Endothelial cell of umbilical vein (primary cell): ENCODE data around the gene SAMD4B. TPM values are rescaled to one million over a fixed set of nuclear protein-coding genes. Genes with fewer than 3 reads are reported as not detected.

Experiments used
- BruUV-seq: library from RNA; stranded (reverse); fragments of 400-500 nt; replicated peaks from 2 replicates; lab custom pipeline; 2021; lab: Mats Ljungman, UMichigan
- CTCF ChIA-PET: fragments of 300-600, 350-600 bp; sonication (Branson Sonifier 250); formaldehyde crosslinking; loops from one replicate; lab custom pipeline; 2021; ENCODE audit warnings: antibody characterized with exemption, inconsistent platforms; lab: Charles Lee
- POLR2A ChIA-PET: fragments of 300-600, 350-600 bp; sonication (Branson Sonifier 250); formaldehyde crosslinking; loops from one replicate; lab custom pipeline; 2021; ENCODE audit warnings: antibody characterized with exemption, inconsistent platforms; lab: Charles Lee
- DNase-seq: peaks from one replicate; pipeline ENCODE4 v3.0.0-alpha.2; 2011; ENCODE audit warnings: low read depth, low spot score
- FAIRE-seq: peaks from 2 replicates; lab custom pipeline; 2011; peaks lifted over from hg19 to GRCh38; lab: Jason Lieb, UNC
- H2AFZ ChIP-seq: 2 replicates; pipeline ENCODE4 v1.6.0; 2012; ENCODE audit warnings: low read depth, low read length, control low read depth, inconsistent platforms
- H3K27ac ChIP-seq: 2 replicates; pipeline ENCODE4 v1.5.1; 2011; ENCODE audit warnings: low read depth, mild to moderate bottlenecking, control low read depth, low read length, moderate library complexity; ENCODE audit not compliant: insufficient read depth
- H3K27me3 ChIP-seq, 2 experiments: 2 replicates each; pipeline versions ENCODE4 v1.6.0 to v1.6.1; 2011; ENCODE audit warnings: low read length in 2 of 2, mixed read lengths in 1 of 2; ENCODE audit not compliant: control insufficient read depth in 2 of 2, insufficient read depth in 2 of 2
- H3K36me3 ChIP-seq, 2 experiments: 2 replicates in 1 of 2; 3 replicates in 1 of 2; pipeline ENCODE4 v1.5.1; 2011; ENCODE audit warnings: low read length in 2 of 2, mild to moderate bottlenecking in 1 of 2, moderate library complexity in 1 of 2; ENCODE audit not compliant: control insufficient read depth in 2 of 2, insufficient read depth in 2 of 2; ENCODE audit errors: extremely low read depth in 1 of 2
- H3K4me1 ChIP-seq: 3 replicates; pipeline ENCODE4 v1.5.1; 2011; ENCODE audit warnings: mild to moderate bottlenecking, low read length; ENCODE audit not compliant: control insufficient read depth, insufficient read depth; ENCODE audit errors: extremely low read depth
- H3K4me2 ChIP-seq: 2 replicates; pipeline ENCODE4 v1.6.1; 2011; ENCODE audit warnings: low read length, control low read depth, mixed read lengths; ENCODE audit not compliant: insufficient read depth
- H3K4me3 ChIP-seq, 3 experiments: fragments of 200-600 bp in 1 of 3; sonication (generic), shearing (Covaris generic) in 1 of 3; replicated peaks in 1 of 3; 2 replicates each; pipeline ENCODE4 v1.5.1; 2011 to 2016; ENCODE audit warnings: control low read depth in 3 of 3, low read length in 3 of 3, mild to moderate bottlenecking in 2 of 3, inconsistent platforms in 1 of 3, low read depth in 1 of 3, moderate library complexity in 1 of 3; ENCODE audit not compliant: insufficient read depth in 1 of 3
- H3K79me2 ChIP-seq: 2 replicates; pipeline ENCODE4 v1.6.0; 2012; ENCODE audit warnings: low read length, inconsistent platforms; ENCODE audit not compliant: control insufficient read depth, insufficient read depth
- H3K9ac ChIP-seq: replicated peaks from 2 replicates; pipeline ENCODE3; 2011; ENCODE audit warnings: low read length, control low read depth; ENCODE audit not compliant: insufficient read depth; ENCODE audit errors: extremely low read depth
- H3K9me1 ChIP-seq: replicated peaks from 3 replicates; pipeline ENCODE4 v1.6.0; 2011; ENCODE audit warnings: mild to moderate bottlenecking, low read length; ENCODE audit not compliant: control insufficient read depth, insufficient read depth; ENCODE audit errors: extremely low read depth
- H3K9me3 ChIP-seq: replicated peaks from 2 replicates; pipeline ENCODE4 v1.5.1; 2012; ENCODE audit warnings: low read length, inconsistent platforms; ENCODE audit not compliant: control insufficient read depth, insufficient read depth
- H4K20me1 ChIP-seq: replicated peaks from 2 replicates; pipeline ENCODE3; 2011; ENCODE audit warnings: mild to moderate bottlenecking, low read length; ENCODE audit not compliant: control insufficient read depth, insufficient read depth; ENCODE audit errors: extremely low read depth
- EZH2 ChIP-seq: IDR thresholded peaks from 2 replicates; pipeline ENCODE4 v1.6.1; 2012; ENCODE audit warnings: borderline replicate concordance, low read depth, mild to moderate bottlenecking, moderate library complexity, low read length, inconsistent platforms; ENCODE audit not compliant: severe bottlenecking
- FOS ChIP-seq: IDR thresholded peaks from 2 replicates; pipeline ENCODE4 v1.6.1; 2011; ENCODE audit warnings: mild to moderate bottlenecking, low read length, moderate library complexity, borderline replicate concordance; ENCODE audit not compliant: insufficient read depth
- GATA2 ChIP-seq: IDR thresholded peaks from 2 replicates; pipeline ENCODE4 v1.7.0; 2011; ENCODE audit warnings: low read depth, mild to moderate bottlenecking, moderate library complexity, mixed read lengths, low read length; ENCODE audit not compliant: insufficient read length, insufficient read depth
- JUN ChIP-seq: IDR thresholded peaks from 2 replicates; pipeline ENCODE4 v1.6.1; 2011; ENCODE audit warnings: borderline replicate concordance, low read depth; ENCODE audit not compliant: insufficient read length, insufficient read depth
- MYC ChIP-seq: IDR thresholded peaks from one replicate; pipeline ENCODE4 v1.6.1; 2011; ENCODE audit warnings: mild to moderate bottlenecking, low read depth, low read length
- POLR2A ChIP-seq: IDR thresholded peaks from 2 replicates; pipeline ENCODE4 v1.6.1; 2012; ENCODE audit warnings: low read depth, mild to moderate bottlenecking, control low read depth, low read length
- POLR2AphosphoS5 ChIP-seq: IDR thresholded peaks from 2 replicates; pipeline ENCODE4 v1.6.1; 2012; ENCODE audit warnings: low read depth, mild to moderate bottlenecking, control low read depth, low read length, moderate library complexity; ENCODE audit not compliant: insufficient read depth
- dilution Hi-C: fragments of 300-500 bp; cut with MboI; formaldehyde crosslinking; loops from one replicate; pipeline ENCODE4 v1.15.0; 2019; ENCODE audit warnings: low sequenced_read_pairs; ENCODE audit not compliant: extremely low pct_ligation_motif_present
- intact Hi-C: fragments of 100-400 bp; cut with micrococcal nuclease; formaldehyde crosslinking; loops from one replicate; pipeline ENCODE4 v1.10.0; 2022
- polyA plus RNA-seq, 4 experiments: library from polyadenylated mRNA; depleted of rRNA in 3 of 4; stranded (reverse) in 3 of 4; unstranded in 1 of 4; fragments of >200 nt; gene quantifications; 2 replicates each; pipeline versions ENCODE4 v1.2.1 to v1.2.3, GENCODE V29; 2011 to 2012; ENCODE audit warnings: missing spikeins in 1 of 4
- total RNA-seq: library from RNA; stranded (reverse); gene quantifications from 2 replicates; pipeline ENCODE4 v1.2.3, GENCODE V29; 2021
- TF ChIP-seq, protein P1 (sequence below), 2 donors: IDR thresholded peaks; 1 replicate in 1 of 2; 2 replicates in 1 of 2; pipeline ENCODE4 v1.5.1; 2011; ENCODE audit warnings: low read length in 2 of 2, mild to moderate bottlenecking in 2 of 2, moderate library complexity in 2 of 2, control low read depth in 1 of 2, inconsistent platforms in 1 of 2, low read depth in 1 of 2; ENCODE audit not compliant: insufficient read depth in 1 of 2; ENCODE audit errors: extremely low read depth in 1 of 2
- TF ChIP-seq, protein P2 (sequence below): IDR thresholded peaks from 2 replicates; pipeline ENCODE4 v1.6.1; 2011; ENCODE audit not compliant: insufficient read depth, insufficient read length

SAMD4B gene
- total and polyA plus RNA-seq, 2 donors (not counting 3 experiments of a cell fraction or from before 2014, with no cell fraction given) = 82.1 to 84.2 TPM

DNA sequence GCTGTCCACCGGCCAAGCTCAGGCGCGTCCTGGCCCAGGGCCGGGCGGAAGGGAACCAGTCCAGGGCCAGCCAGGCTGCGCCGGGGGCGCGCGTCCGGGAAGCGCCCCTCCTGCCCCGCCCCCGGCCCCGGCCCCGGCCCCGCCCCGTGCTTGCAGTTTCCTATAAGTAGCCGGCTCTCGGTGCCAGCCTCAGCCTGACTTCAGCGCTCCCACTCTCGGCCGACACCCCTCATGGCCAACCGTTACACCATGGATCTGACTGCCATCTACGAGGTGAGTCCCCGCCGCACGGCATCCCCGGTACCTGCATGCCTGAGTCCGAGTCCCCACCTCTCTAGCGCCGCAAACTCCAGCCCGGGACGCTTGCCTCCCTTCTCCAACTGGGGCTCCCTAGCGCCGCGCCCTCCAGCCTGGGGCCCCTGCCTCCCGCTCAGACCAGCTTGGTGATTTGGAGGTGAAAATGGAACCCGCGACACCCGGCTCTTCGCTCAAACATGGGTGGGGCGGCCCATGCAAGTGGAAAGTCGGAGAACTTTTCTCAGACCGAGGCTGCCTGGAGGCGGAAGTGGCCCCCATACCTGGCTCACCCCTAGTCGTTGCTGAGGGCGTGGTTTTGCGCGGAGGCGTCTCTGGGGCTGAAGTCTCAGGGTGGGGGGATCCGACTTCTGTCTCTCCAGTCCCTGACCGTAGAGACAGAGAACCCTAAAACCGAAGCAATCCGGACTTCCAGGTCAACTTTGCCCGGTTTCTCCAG is 64.6 kb downstream of the SAMD4B start, which contains the start of gene ZFP36:
Gene ZFP36, plus strand, starts transcription at position 192 of the 754 bp plus-strand sequence. Its CDS starts 58 bp downstream, at position 250.
- TSS peak; percentile 69 for BruUV-seq
- Histone ChIP-seq H3K9me3 (no peaks in the 10 kb centered on the region), H4K20me1 (no peaks in the 10 kb centered on the region), H3K9ac (peak within 1 kb of the TSS; percentile 92), H3K27me3 (no peaks in the 10 kb centered on the region), H3K36me3 (no peaks in the 10 kb centered on the region), H3K4me2 (peak within 1 kb of the TSS; percentile 83), H3K4me3 (peak within 1 kb of the TSS; percentile 71 to 96 (median 88)), H3K4me1 (peaks cover 57% of the 10 kb centered on the region), H2AFZ (peak within 1 kb of the TSS; percentile 18), H3K79me2 (peaks cover 22% of the 10 kb centered on the region), H3K27ac (peak within 1 kb of the TSS; percentile 83), H3K9me1 (no peaks in the 10 kb centered on the region)
- intact Hi-C loops (no loop called here), dilution Hi-C loops (no loop called here)
- FAIRE-seq (peak; percentile 75), DNase-seq (peak; percentile 76)
- ChIA-PET POLR2A (interaction anchor here (0.5 to 2.4 kb wide), 7 partner anchors 9 to 476 kb away, joined by 3 to 10 read pairs (median 5); partner anchors contain the start of genes MED29, MRPS12, PAF1 and RPS16), CTCF (interaction anchor here (5.0 kb wide), 1 partner anchor 10 kb away, joined by 42 read pairs; no protein-coding TSS in a partner anchor)
- TF ChIP-seq GATA2 = no peak
- peak; percentile 99 for TF ChIP-seq POLR2A
- TF ChIP-seq, protein P1, sequence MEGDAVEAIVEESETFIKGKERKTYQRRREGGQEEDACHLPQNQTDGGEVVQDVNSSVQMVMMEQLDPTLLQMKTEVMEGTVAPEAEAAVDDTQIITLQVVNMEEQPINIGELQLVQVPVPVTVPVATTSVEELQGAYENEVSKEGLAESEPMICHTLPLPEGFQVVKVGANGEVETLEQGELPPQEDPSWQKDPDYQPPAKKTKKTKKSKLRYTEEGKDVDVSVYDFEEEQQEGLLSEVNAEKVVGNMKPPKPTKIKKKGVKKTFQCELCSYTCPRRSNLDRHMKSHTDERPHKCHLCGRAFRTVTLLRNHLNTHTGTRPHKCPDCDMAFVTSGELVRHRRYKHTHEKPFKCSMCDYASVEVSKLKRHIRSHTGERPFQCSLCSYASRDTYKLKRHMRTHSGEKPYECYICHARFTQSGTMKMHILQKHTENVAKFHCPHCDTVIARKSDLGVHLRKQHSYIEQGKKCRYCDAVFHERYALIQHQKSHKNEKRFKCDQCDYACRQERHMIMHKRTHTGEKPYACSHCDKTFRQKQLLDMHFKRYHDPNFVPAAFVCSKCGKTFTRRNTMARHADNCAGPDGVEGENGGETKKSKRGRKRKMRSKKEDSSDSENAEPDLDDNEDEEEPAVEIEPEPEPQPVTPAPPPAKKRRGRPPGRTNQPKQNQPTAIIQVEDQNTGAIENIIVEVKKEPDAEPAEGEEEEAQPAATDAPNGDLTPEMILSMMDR (IDR thresholded peaks at IDR 0.05; ENCODE audit: extremely low read depth in 1 of 2, insufficient read depth in 1 of 2, low read depth in 1 of 2, low read length in 2 of 2) = peak in 1 of 2 donors; percentile 9
- TF ChIP-seq FOS = no peak
- TF ChIP-seq, protein P2, sequence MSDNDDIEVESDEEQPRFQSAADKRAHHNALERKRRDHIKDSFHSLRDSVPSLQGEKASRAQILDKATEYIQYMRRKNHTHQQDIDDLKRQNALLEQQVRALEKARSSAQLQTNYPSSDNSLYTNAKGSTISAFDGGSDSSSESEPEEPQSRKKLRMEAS = peak; percentile 4
- peak; percentile 98 for TF ChIP-seq POLR2AphosphoS5
- no peak for TF ChIP-seq EZH2
- no peak for TF ChIP-seq MYC
- no peak for TF ChIP-seq JUN
